GM12875 (cell line): ENCODE measurements around the gene DDX42.
A peak's percentile ranks its signal among the peaks of the same experiment; 100 is the strongest.

Experiments
- H3K4me3 ChIP-seq: one replicate; pipeline ENCODE4 v1.5.1; 2011; ENCODE audit warnings: low read depth, low read length, control low read depth
- CTCF ChIP-seq: IDR thresholded peaks from 2 replicates; pipeline ENCODE4 v1.5.1; 2011; ENCODE audit warnings: low read depth, mild to moderate bottlenecking, control low read depth, inconsistent platforms, low read length, moderate library complexity, borderline replicate concordance; ENCODE audit not compliant: insufficient read depth

Gene DDX42

GRCh38 chr17:63774969-63775265, 947 bp downstream of the DDX42 start:
- peak overlapping the region; percentile 78 for H3K4me3 ChIP-seq
- no peak for TF ChIP-seq CTCF

GRCh38 chr17:63775420-63775819, 1.4 kb downstream of the DDX42 start:
- H3K4me3 ChIP-seq, result peak overlapping the region; percentile 78
- TF ChIP-seq CTCF, result no peak

- no peak overlapping the region for H3K4me3 ChIP-seq
- no peak for TF ChIP-seq CTCF
Measured at GRCh38 chr17:63780507-63780906, 6.5 kb downstream of the DDX42 start.

GRCh38 chr17:63780928-63781327, 7.0 kb downstream of the DDX42 start:
- H3K4me3 ChIP-seq, result no peak overlapping the region
- TF ChIP-seq CTCF, result no peak

GRCh38 chr17:63783522-63783921, 9.6 kb downstream of the DDX42 start:
- no peak overlapping the region for H3K4me3 ChIP-seq
- no peak for TF ChIP-seq CTCF

GRCh38 chr17:63785556-63785955, 11.6 kb downstream of the DDX42 start:
- no peak for TF ChIP-seq CTCF
- no peak overlapping the region for H3K4me3 ChIP-seq

- no peak for TF ChIP-seq CTCF
- H3K4me3 ChIP-seq, result no peak overlapping the region
Measured at GRCh38 chr17:63786117-63786516, 12.1 kb downstream of the DDX42 start.
